LHCN-M2 (cell line): ENCODE measurements around the gene TOX4. TPM values are rescaled to one million over a fixed set of nuclear protein-coding genes. Genes with fewer than 3 reads are reported as not detected.
"Not testable (repeated sequence)": the region's sequence is repeated elsewhere in the genome, so short reads cannot be mapped to it uniquely, and the experiment has no call there.

Source experiments
- DNase-seq: peaks from one replicate; pipeline ENCODE4 v3.0.0-alpha.2; 2012; ENCODE audit warnings: low read depth
- total RNA-seq: library from RNA; depleted of rRNA; stranded (reverse); fragments of >200 nt; gene quantifications from 2 replicates; pipeline ENCODE4 v1.2.3, GENCODE V29; 2014; rRNA removed

Gene TOX4
- total RNA-seq, 1 experiment from 2014 or later = 30.7 TPM

- DNase-seq = no peak
Measured at GRCh38 chr14:21534576-21534975, 57.6 kb downstream of the TOX4 start.

GRCh38 chr14:21535545-21536417, 58.8 kb downstream of the TOX4 start:
- DNase-seq = no peak

GRCh38 chr14:21536418-21537089, 59.6 kb downstream of the TOX4 start:
- no peak for DNase-seq

GRCh38 chr14:21537090-21537424, 60.1 kb downstream of the TOX4 start:
- DNase-seq = no peak

- no peak for DNase-seq
Measured at GRCh38 chr14:21539189-21539940, 62.4 kb downstream of the TOX4 start.

GRCh38 chr14:21541413-21542074, 64.5 kb downstream of the TOX4 start:
- no peak for DNase-seq

- DNase-seq = no peak
Measured at GRCh38 chr14:21543521-21543960, 66.5 kb downstream of the TOX4 start.

- no peak for DNase-seq
Measured at GRCh38 chr14:21543963-21544362, 67.0 kb downstream of the TOX4 start.

GRCh38 chr14:21544588-21544987, 67.6 kb downstream of the TOX4 start:
- DNase-seq = not testable (repeated sequence)

Other genes with a start within 250 kb of the TOX4 start
- gene HNRNPC, start 207.8 kb upstream of the TOX4 start, total RNA-seq = 877 and 1,010 TPM in 2 replicates
- gene RPGRIP1, start 197.1 kb upstream of the TOX4 start, total RNA-seq = not detected in 2 replicates
- 123 and 132 TPM in 2 replicates for gene SUPT16H, start 93.2 kb upstream of the TOX4 start, total RNA-seq
- gene CHD8, start 21.1 kb upstream of the TOX4 start, total RNA-seq = 49.1 and 50.1 TPM in 2 replicates
- gene RAB2B, start 236 bp upstream of the TOX4 start, total RNA-seq = 36.5 and 39.9 TPM in 2 replicates
- gene METTL3, start 34.1 kb downstream of the TOX4 start, total RNA-seq = 74.3 and 85.0 TPM in 2 replicates
- 3.5 and 7.1 TPM in 2 replicates for gene SALL2, start 49.2 kb downstream of the TOX4 start, total RNA-seq
- gene OR10G3, start 102.9 kb downstream of the TOX4 start, total RNA-seq = not detected in 2 replicates
- not detected in 2 replicates for gene OR10G2, start 157.7 kb downstream of the TOX4 start, total RNA-seq
- gene OR4E2, start 176.6 kb downstream of the TOX4 start, total RNA-seq = not detected in 2 replicates
- 0.06 TPM in 1 of 2 replicates, not detected in the other for gene OR4E1, start 196.6 kb downstream of the TOX4 start, total RNA-seq